Lower leg skin (tissue), 3 donors: ENCODE data around the gene GEMIN7.
"Not testable (repeated sequence)": the region's sequence is repeated elsewhere in the genome, so short reads cannot be mapped to it uniquely, and the experiment has no call there.

Experiments
- CTCF ChIP-seq, 3 donors: fragments of 450-650 bp; IDR thresholded peaks; one replicate each; pipeline ENCODE4 v1.5.1; 2016; ENCODE audit warnings: antibody characterized with exemption in 3 of 3, mild to moderate bottlenecking in 3 of 3, moderate library complexity in 2 of 3
- POLR2A ChIP-seq, 2 donors: fragments of 450-650 bp; IDR thresholded peaks; one replicate each; pipeline ENCODE4 v1.6.1; 2016 to 2017; ENCODE audit warnings: antibody characterized with exemption in 2 of 2, mild to moderate bottlenecking in 1 of 2, moderate library complexity in 1 of 2

GRCh38 chr19:45118591-45119355, 39.7 kb downstream of the GEMIN7 start:
- TF ChIP-seq CTCF, POLR2A (IDR thresholded peaks at IDR 0.05): not testable (repeated sequence)
